CD4-positive, alpha-beta T cell (primary cell): ENCODE data around the gene JUN. TPM values are rescaled to one million over a fixed set of nuclear protein-coding genes. Genes with fewer than 3 reads are reported as not detected.

ENCODE experiments used
- ATAC-seq: fragments of 200-7000 bp; cut with Tn5 transposase; one replicate; pipeline ENCODE4 v1.10.0; 2022; ENCODE audit warnings: mild to moderate bottlenecking; ENCODE audit not compliant: poor library complexity
- CTCF ChIA-PET: fragments of 350-600 bp; sonication (Branson Sonifier 250); formaldehyde crosslinking; loops from one replicate; lab custom pipeline; 2021; ENCODE audit warnings: antibody characterized with exemption, inconsistent platforms; lab: Charles Lee
- POLR2A ChIA-PET: fragments of 350-600 bp; sonication (Branson Sonifier 250); formaldehyde crosslinking; loops from one replicate; lab custom pipeline; 2021; ENCODE audit warnings: antibody characterized with exemption, inconsistent platforms; lab: Charles Lee
- DNase-seq, 14 experiments: peaks; one replicate each; pipeline ENCODE4 v3.0.0-alpha.2; 2013 to 2020; ENCODE audit warnings: mixed read lengths in 2 of 14
- H3K27ac ChIP-seq, 2 donors: one replicate each; pipeline versions ENCODE4 v1.5.1 to v1.7.0; 2013; ENCODE audit warnings: low read length in 2 of 2, low read depth in 1 of 2, mild to moderate bottlenecking in 1 of 2
- H3K27me3 ChIP-seq, 2 experiments: 1 replicate in 1 of 2; 2 replicates in 1 of 2; pipeline versions ENCODE4 v1.6.1 to v1.7.0; 2013; ENCODE audit warnings: low read length in 2 of 2, control low read depth in 1 of 2, mild to moderate bottlenecking in 1 of 2, moderate library complexity in 1 of 2; ENCODE audit not compliant: insufficient read depth in 2 of 2, control insufficient read depth in 1 of 2
- H3K36me3 ChIP-seq: one replicate; pipeline ENCODE4 v1.6.1; 2013; ENCODE audit warnings: low read length, control low read depth; ENCODE audit not compliant: insufficient read depth
- H3K4me1 ChIP-seq: one replicate; pipeline ENCODE4 v1.6.1; 2013; ENCODE audit warnings: low read length, control low read depth; ENCODE audit not compliant: insufficient read depth
- H3K4me3 ChIP-seq: one replicate; pipeline ENCODE4 v1.5.1; 2013; ENCODE audit warnings: mild to moderate bottlenecking, low read length, moderate library complexity
- H3K9me3 ChIP-seq, 2 experiments: 1 replicate in 1 of 2; 2 replicates in 1 of 2; pipeline versions ENCODE4 v1.6.1 to v1.7.0; 2013; ENCODE audit warnings: low read length in 2 of 2, mild to moderate bottlenecking in 2 of 2, control low read depth in 1 of 2, moderate library complexity in 1 of 2; ENCODE audit not compliant: control insufficient read depth in 1 of 2, insufficient read depth in 1 of 2
- H3K27ac Mint-ChIP-seq: one replicate; pipeline ENCODE4 v1.8.0; 2020; ENCODE audit warnings: mixed read lengths
- H3K27me3 Mint-ChIP-seq: one replicate; pipeline ENCODE4 v1.8.0; 2021; ENCODE audit warnings: mixed read lengths
- H3K36me3 Mint-ChIP-seq: one replicate; pipeline ENCODE4 v1.8.0; 2021; ENCODE audit warnings: low read depth, mixed read lengths
- H3K4me1 Mint-ChIP-seq: one replicate; pipeline ENCODE4 v1.8.0; 2021; ENCODE audit warnings: low read depth, mixed read lengths
- H3K4me3 Mint-ChIP-seq: one replicate; pipeline ENCODE4 v1.8.0; 2020; ENCODE audit warnings: mild to moderate bottlenecking, mixed read lengths
- H3K9me3 Mint-ChIP-seq: one replicate; pipeline ENCODE4 v1.8.0; 2020; ENCODE audit warnings: mixed read lengths
- intact Hi-C, 2 experiments: fragments of 100-400 bp; cut with DNase I in 1 of 2; cut with micrococcal nuclease in 1 of 2; formaldehyde crosslinking; loops; one replicate each; pipeline versions ENCODE4 v1.15.1 to v1.9.0; 2023 to 2025; cut with DNase I, micrococcal nuclease
- total RNA-seq, 174 experiments: library from RNA in 2 of 174; stranded (reverse) in 2 of 174; gene quantifications; one replicate each; pipeline ENCODE4 v1.2.3 and lab custom pipeline; 2021 to 2026
- TF ChIP-seq, protein P1 (sequence below): fragments of 200-600 bp; IDR thresholded peaks from one replicate; pipeline ENCODE4 v1.8.0; 2022; ENCODE audit warnings: antibody characterized with exemption, mild to moderate bottlenecking

The JUN gene
- total RNA-seq, 2 experiments from 2014 or later = 585 to 588 TPM

DNA sequence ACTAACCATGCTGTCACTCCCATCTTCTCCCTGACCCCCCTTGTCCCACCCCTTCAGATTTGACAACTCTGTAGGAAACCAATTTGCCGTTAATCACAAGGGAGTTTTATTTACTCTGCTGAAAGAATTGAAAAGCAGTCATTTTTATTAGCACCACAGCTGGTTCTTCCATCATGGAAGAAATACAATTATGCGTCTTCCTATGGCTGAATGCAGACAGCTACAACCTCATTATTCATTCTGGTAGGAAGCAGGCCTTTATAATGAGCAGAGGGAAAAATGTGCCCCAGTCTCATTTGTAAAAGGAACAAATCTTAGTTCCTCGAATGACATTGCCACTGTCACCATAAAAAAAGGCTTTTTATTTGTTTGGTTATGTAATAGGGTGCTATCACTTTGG, 35.2 kb downstream of the JUN start:
- H3K9me3 ChIP-seq = no peaks in the 10 kb centered on the region
- no peaks in the 10 kb centered on the region for H3K4me1 ChIP-seq
- Mint-ChIP-seq H3K27me3 (peaks cover 5% of the 10 kb centered on the region), H3K4me1 (peaks cover 8% of the 10 kb centered on the region), H3K27ac (no peak overlapping the region), H3K4me3 (no peak overlapping the region), H3K36me3 (no peaks in the 10 kb centered on the region), H3K9me3 (no peaks in the 10 kb centered on the region)
- POLR2A ChIA-PET = no interaction called here
- ATAC-seq (no peak), DNase-seq (no peak)
- no peak overlapping the region for H3K4me3 ChIP-seq
- H3K36me3 ChIP-seq = no peaks in the 10 kb centered on the region
- intact Hi-C loops = no loop called here
- TF ChIP-seq, protein P1, sequence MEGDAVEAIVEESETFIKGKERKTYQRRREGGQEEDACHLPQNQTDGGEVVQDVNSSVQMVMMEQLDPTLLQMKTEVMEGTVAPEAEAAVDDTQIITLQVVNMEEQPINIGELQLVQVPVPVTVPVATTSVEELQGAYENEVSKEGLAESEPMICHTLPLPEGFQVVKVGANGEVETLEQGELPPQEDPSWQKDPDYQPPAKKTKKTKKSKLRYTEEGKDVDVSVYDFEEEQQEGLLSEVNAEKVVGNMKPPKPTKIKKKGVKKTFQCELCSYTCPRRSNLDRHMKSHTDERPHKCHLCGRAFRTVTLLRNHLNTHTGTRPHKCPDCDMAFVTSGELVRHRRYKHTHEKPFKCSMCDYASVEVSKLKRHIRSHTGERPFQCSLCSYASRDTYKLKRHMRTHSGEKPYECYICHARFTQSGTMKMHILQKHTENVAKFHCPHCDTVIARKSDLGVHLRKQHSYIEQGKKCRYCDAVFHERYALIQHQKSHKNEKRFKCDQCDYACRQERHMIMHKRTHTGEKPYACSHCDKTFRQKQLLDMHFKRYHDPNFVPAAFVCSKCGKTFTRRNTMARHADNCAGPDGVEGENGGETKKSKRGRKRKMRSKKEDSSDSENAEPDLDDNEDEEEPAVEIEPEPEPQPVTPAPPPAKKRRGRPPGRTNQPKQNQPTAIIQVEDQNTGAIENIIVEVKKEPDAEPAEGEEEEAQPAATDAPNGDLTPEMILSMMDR = no peak
- CTCF ChIA-PET = interaction anchor here (0.6 kb wide), 1 partner anchor 632 kb away, joined by 4 read pairs; no protein-coding TSS in a partner anchor
- H3K27ac ChIP-seq = no peak overlapping the region
- no peaks in the 10 kb centered on the region for H3K27me3 ChIP-seq

DNA sequence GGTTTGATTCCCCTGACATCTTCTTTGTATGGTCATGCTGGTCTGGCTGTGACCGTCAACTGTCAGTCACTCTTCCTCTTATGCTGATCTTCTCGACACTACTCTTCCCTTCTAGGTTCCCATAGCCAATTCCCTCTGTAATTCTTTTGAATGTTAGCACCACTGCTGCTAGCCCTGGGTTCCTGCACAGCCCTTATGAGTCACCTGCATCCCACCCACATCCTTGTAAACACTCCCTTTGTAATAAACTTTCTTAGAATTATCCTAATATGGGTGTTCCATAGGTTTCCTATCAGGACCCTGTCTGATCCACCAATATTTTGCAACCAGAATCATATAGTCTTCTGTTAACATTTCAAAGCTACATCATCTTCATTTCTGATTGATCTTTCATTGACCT, 37.1 kb downstream of the JUN start:
- POLR2A ChIA-PET = no interaction called here
- Mint-ChIP-seq H3K4me3 (no peak overlapping the region), H3K27ac (no peak overlapping the region), H3K27me3 (peaks cover 5% of the 10 kb centered on the region), H3K4me1 (no peaks in the 10 kb centered on the region), H3K36me3 (no peaks in the 10 kb centered on the region), H3K9me3 (no peaks in the 10 kb centered on the region)
- CTCF ChIA-PET = interaction anchor here (0.6 kb wide), 1 partner anchor 112 kb away, joined by 3 read pairs; no protein-coding TSS in a partner anchor
- TF ChIP-seq, protein P1 = no peak
- no peak overlapping the region for H3K27ac ChIP-seq
- intact Hi-C loops = no loop called here
- H3K27me3 ChIP-seq = no peaks in the 10 kb centered on the region
- H3K4me1 ChIP-seq = no peaks in the 10 kb centered on the region
- ATAC-seq (no peak), DNase-seq (no peak)
- no peaks in the 10 kb centered on the region for H3K9me3 ChIP-seq
- H3K36me3 ChIP-seq = no peaks in the 10 kb centered on the region
- H3K4me3 ChIP-seq = no peak overlapping the region

DNA sequence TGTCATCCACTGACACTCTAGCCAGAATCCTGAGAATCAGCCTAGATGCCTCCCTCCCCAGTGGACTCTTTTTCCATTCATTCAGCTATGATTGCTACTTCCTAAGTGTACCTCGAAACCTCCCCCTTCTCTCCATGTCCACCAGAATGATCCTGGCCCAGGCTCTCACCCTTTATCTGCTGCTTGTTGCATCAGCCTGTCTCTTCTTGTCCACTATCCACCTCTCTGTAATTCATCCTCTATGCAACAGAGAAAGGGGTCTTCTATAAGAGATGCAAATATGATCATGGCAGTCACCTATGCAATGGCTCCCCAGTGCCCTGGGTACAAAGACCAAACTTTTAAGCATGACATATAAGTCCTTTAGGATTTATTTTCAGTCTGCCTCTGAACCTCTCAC, 37.7 kb downstream of the JUN start:
- no peaks in the 10 kb centered on the region for H3K27me3 ChIP-seq
- H3K9me3 Mint-ChIP-seq = no peaks in the 10 kb centered on the region
- no peak overlapping the region for H3K27ac Mint-ChIP-seq
- H3K4me1 Mint-ChIP-seq = no peaks in the 10 kb centered on the region
- H3K36me3 Mint-ChIP-seq = no peaks in the 10 kb centered on the region
- ChIA-PET POLR2A (no interaction called here), CTCF (no interaction called here)
- intact Hi-C loops = no loop called here
- DNase-seq (no peak), ATAC-seq (no peak)
- TF ChIP-seq, protein P1 = no peak
- peaks cover 5% of the 10 kb centered on the region for H3K27me3 Mint-ChIP-seq
- no peak overlapping the region for H3K27ac ChIP-seq
- no peaks in the 10 kb centered on the region for H3K9me3 ChIP-seq
- no peak overlapping the region for H3K4me3 ChIP-seq
- H3K4me3 Mint-ChIP-seq = no peak overlapping the region
- H3K4me1 ChIP-seq = no peaks in the 10 kb centered on the region
- no peaks in the 10 kb centered on the region for H3K36me3 ChIP-seq
